ENCODE measurements around the gene ANAPC16.
"Not testable (repeated sequence)": the region's sequence is repeated elsewhere in the genome, so short reads cannot be mapped to it uniquely, and the experiment has no call there.

Gene ANAPC16

DNA sequence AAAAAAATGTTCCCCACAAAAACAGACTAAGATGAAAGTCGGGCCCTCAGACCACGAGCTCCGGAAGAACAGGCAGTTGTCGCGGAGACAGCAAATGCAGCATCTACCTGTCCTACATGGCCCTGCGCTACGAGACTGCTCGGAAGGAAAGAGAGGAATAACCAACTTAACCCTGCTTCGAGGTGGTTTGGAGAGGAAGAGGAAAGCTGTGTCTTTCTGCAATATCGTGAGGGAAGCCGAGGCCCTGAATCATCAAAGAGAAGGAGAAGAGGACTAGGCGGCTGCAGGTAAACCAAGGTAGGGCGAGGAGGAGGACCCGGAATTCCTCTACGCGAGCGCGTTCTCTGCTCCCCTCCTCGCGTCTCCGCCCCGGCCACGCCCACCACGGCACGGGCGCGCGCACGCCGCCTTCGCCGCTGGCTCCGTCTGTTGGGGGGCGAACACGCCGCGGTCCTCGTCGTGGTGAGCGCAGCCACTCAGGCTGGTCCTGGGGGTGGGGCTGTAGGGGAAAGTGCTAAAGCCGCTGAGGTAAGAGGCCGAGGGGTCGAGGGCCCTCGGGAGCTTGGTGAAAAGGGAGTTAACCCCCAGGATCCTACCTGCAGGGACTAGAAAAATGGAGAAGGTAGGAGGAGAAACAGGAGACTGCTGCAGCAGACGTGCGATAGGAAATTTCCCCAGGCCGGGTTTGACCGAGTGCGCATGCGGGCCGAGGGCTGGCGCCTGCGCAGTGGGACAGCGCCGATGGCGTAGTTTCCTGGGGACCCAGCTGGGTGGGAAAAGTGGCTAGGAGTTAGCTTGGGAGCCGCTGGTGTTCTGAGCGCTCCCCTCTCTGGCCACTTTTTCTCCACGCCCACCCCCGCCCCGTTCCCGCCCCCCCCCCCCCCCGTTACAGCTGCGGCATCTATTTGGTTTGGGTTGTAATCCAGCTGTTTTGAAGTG lies at the start of gene ANAPC16, which contains the start of gene ASCC1:
ANAPC16 (plus strand) TSS at position 402 of the 939 bp plus-strand sequence. CDS start 7,903 bp downstream, outside the sequence.
ASCC1 (minus strand) TSS at position 666 of the 939 bp plus-strand sequence. CDS start 2,978 bp downstream, outside the sequence.
- DNase-seq = peak; percentile 90 to 99 (median 96)

DNA sequence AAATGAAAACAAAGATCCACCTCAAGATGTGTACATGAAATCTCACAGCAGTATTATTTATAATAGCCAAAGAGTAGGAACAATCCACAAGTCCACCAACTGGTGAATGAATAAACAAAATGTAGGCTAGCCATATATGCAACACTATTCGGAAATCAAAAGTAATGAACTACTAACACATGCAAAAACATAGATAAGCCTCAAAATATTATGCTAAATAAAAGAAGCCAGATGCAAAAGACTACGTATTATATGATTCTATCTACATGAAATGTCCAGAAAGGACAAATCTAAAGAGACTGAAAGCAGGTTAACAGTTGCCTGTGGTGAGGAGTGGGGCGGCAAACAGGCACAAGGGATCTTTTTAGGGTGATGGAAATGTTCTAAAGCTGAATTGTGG lies 48.7 kb upstream of the ANAPC16 start:
- no peak for DNase-seq

DNA sequence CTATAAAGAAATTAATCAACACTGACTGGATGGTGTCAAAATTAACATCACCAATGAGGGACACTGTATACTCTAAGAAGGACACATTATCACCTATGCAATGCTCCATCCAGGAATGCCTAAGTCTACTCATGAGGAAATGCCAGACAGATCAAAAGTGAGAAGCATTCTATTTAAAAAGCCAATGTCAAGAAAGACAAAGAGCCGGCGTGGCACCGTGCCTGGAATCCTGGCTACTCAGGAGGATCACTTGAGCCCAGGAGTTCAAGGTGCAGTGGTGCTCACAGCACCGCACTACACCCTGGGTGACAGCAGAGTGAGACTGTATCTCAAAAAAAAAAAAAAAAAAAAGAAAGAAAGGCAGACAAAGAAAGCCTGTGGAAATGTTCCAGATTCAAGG lies 45.5 kb upstream of the ANAPC16 start:
- no peak for DNase-seq

DNA sequence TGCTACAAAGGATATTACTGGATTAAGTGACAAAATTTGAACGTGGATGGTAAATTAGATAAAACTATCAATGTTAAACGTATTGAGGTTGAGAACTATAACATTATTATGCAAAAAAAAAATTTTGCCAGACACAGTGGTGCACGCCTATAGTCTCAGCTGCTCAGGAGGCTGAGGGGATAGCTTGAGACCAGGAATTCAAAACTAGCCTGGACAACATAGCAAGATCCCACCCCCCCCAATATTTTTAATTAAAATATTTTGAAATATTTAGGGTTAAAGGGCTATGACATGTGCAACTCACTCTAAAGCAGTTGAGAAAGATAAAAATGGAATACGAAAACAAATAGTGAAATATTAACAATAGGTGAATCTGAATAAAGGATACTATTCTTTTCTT lies 45.1 kb upstream of the ANAPC16 start:
- DNase-seq = no peak

DNA sequence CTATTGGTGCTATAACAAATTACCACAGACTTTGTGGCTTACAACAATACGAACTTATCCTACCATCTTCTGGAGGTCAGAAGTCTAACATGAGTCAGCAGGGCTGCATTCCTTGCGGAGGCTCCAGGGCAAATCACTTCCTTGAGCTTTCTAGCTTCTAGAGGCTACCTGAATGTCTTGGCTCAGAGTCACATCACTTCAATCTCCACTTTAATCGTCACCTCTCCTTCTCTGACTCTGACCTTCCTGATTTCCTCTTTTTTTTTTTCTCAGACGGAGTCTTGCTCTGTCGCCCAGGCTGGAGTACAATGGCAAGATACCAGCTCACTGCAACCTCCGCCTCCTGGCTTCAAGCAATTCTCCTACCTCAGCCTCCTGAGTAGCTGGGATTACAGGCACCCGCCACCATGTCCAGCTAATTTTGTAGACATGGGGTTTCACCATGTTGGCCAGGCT lies 44.6 kb upstream of the ANAPC16 start:
- no peak for DNase-seq

DNA sequence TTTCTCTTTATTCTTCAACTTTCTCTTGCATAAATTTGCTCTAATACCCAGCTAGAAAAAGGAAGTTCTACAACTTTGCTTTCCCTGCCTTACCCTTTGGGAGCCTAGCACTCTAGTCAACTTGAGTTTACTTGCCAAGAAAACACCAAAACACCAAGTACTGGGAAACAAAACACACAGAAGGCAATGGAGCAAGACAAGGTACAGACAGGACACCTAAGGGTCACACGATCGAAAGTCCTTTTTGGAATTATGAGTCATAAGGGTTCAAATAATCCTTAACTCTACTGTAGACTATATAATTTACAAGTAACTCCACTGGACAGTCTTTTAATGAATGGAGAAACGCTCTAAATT lies 42.6 kb upstream of the ANAPC16 start:
- DNase-seq = no peak

DNA sequence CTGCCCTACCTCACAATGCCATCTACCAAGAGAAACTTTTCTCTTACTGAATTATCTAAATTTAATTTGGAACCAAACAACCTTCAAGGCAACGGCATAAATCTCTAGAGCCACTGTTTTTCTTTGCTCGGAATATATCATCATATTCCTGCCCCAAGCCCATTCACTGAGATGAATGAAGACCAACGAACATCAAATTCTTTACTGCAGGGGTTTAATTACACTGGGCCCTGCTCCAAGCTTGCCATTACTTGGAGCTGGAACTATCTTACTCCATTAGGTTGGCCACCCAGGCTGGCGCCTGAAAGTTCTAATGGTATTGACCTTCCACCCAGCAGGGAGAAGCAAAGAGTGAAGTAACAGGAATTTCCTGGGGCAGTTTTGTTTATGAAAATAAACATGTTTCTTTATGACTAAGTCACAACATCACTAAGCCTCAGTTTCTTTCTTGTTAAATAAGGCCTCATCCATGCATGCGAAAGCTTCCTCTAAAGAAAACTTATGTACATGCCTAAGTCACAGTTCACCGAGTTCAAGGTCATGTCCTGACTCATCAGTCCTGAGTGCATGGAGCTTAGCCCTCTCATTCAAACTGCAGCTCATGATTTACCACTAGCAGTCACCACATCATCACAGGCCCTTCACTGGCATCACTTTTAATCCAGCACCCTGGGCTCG lies 42.1 kb upstream of the ANAPC16 start:
- DNase-seq = no peak

DNA sequence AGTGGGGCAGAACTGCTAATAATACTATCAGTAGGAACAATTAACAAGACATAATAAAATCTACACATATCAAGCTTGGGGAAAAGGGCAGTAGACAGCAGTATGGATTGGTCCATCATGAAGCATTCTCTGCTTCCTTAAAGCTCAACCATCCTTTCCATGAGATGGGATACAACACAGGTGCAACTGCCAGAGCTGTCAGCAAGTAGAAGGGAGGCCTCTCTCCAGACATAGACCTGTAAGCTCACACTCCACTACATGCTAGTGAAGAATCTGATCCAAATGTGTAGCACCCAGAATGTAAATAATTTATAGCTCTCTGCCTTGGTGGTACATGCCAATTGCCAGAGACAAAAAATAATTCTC lies 41.5 kb upstream of the ANAPC16 start:
- no peak for DNase-seq

DNA sequence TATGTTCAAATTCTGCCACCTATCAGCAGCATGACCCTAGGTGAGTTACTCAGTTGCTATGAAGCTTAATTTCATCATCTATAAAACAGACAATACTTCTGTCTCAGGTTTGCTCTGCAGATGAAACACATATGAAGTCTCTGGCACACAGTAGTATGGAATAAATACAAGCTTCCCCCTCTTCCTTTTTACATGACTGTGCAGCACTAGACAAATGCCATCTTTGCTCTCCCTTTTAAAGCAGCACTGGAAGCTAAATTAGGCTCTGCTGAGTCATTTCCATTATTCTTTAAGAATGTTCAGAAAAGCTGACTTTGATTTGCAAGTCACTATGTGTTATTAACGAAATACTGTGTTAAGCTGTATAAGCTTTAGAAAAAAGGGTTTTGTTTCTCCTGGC lies 40.7 kb upstream of the ANAPC16 start:
- no peak for DNase-seq

DNA sequence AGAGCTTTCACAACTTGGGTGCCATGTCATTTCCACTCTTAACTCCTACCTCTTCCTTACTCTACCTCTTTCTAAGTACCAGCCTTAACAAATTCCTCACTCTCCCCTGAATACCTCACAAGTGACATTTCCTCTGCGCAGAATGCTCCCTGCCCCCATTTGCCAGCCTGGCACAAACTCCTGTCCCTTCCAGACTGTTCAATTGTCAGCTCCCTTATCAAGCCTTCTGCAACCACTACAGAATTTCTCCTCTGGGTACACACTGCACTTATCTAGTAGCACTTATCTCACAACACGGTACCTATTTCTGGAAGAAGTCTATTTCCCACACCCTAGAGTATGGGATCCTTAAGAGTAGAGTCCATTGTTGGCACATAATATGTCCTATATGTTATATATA lies 39.1 kb upstream of the ANAPC16 start:
- no peak for DNase-seq

DNA sequence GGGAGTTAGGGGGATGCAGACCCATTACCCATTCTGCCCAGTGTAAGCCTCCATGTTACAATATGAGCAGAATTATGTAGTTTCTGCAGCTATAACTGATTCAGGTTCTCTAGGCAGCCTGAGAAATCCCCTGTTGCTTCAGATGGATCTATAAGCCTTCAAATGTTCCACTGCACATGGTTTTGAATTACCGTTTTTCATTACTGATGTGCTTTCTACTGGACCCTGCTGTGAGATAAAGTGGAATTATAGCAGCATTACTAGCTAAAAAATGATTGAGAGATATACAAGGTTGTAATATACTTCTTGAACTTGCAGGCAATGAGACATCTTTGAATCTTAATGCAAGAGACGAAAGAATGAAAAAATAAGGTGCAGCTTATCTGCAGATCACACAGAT lies 38.4 kb upstream of the ANAPC16 start:
- DNase-seq = no peak

DNA sequence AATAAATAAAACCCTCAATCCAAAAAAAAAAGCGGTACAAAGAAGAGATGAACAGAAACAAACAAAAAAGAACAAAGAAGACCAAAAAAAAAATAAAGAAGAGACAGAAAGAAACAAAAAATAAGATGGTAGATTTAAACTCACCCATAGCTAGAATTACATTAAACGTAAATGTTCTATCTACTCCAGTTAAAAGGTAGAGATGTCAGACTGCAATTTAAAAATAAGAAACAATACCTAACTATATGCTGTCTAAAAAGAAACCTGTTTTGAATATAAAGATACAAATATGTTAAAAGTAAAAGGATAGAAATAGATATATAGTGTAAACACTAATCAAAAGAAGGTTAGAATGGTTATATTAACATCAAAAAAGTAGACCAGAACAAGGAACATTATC lies 31.7 kb upstream of the ANAPC16 start:
- DNase-seq = no peak

DNA sequence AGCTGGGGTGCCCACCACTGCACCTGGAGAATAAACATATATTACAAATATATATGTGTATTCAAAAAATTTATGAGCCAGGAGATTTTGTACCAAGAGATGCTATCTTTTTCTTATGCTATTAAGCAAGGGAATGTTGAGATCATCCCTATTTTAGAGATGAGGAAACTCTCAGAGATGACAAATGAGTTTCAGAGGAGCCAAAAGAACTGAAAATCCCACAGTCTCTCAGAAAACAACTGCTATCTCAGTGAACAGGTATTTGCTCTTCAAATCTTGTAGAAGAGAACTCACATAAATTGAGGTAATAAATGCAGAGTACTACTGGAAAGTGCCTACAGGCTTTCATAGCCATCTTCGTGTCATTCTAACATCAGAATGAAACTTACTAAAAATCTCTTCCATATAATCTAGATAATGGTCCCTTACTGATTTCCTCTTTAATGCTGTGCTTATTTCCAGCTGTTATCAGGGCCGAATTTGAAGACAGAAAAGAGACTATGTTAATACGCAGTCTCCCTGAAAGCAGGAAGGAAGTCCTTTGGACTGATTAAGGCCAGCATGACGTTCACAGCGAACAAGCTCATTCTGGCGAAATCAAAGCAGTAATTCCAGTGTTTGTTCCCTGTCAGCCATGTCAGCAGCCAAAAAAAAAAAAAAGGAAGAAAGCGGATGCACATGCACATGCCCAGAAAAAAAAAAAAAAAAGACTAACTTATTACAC lies 29.4 kb upstream of the ANAPC16 start:
- no peak for DNase-seq

DNA sequence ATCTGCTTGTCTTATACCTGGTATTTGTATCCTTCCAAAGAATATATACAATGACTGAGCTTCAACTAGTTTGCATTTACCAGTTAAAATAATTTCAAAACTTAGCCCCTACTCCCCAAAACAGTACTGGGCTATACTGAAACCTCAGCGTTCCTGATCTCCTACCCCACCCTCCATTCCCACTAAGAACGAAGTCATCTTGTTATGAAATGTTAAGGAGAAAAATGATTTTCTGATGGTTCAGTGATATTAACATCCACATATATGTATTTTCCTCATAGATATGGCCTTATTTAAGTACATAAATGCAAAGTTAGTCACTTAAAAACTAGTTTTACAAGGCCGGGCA lies 28.9 kb upstream of the ANAPC16 start:
- DNase-seq = no peak

DNA sequence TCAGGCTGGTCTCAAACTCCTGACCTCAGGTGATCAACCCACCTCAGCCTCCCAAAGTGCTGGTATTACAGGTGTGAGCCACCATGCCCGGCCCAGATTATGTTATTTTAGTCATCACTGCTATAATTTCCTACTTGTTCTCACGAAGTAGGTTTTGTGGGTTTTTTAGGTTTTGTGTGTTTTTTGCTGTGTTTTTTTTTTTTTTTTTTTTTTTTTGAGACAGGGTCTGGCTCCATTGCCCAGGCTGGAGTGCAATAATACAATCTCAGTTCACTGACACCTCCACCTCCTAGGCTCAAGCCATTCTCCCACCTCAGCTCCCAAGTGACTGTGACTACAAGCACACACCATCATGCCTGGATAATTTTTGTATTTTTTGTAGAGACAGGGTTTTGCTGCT lies 20.9 kb upstream of the ANAPC16 start:
- no peak for DNase-seq

DNA sequence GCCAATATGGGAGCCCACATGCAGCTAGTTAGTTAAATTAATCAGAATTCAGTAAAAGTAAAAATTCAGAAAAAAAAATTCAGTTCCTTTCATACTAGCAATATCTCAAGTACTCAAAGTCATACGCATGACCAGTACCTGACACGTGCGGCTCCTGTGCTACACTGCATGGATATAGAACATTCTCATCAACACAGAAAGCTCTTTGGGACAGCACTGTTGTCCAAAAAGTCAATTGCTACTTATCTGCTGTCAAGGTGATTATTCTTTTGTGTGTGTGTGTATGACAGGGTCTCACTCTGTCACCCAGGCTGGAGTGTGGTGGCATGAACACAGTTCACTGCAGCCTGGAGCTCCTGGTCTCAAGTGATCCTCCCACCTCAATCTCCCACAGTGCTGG lies 14.9 kb upstream of the ANAPC16 start:
- DNase-seq = no peak

DNA sequence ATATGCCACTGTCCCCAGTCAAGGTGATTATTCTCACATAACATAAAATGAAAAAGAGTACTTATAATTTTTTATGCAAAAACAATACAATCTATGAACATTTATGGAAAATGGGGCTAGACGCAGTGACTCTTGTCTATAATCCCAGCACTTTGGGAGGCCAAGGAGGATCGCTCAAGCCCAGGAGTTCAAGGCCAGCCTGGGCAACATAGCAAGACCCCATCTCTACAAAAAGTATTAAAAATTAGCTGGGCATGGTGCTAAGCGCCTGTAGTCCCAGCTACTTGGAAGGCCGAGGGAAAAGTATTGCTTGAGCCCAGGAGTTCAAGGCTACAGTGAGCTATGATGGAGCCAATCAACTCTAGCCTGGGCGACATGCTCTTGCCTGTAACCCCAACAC lies 14.5 kb upstream of the ANAPC16 start:
- DNase-seq = no peak

DNA sequence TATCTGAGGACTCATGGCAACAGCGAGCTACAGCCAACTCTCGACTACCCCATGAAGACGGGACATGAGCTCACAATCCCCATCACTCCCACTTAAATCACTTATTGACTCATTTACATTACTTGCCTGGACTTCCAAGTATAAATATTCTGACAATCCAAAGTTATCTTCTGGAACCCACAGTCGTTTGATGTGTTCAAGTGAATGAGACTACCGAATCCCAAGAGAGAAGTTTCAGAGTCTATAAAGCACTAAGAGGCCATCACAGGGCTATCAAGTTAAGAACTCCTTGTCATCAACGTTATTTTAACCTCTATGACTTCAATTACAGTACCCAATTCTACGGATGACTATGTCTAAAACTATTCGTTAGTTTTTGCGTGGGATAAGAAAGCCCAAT lies 11.5 kb upstream of the ANAPC16 start:
- no peak for DNase-seq

DNA sequence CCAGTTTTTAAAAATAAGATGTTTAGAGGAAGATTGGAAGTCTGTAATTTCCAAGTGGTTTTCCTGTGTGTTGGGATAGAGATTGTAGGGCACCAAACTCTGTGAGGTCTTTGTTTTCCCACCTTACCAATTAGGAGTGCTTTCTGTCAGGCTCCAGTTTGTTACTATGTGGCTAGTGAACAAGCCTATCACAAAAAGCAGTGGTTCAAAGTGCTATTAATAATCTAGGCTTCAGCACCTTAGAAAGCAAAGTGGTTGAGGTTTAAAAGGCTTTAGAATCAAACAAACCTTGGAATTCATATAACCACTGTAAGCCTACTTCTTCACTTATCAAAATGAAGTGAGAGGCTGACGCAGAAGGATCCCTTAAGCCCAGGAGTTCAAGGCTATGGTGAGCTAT lies 11.1 kb upstream of the ANAPC16 start:
- no peak for DNase-seq

DNA sequence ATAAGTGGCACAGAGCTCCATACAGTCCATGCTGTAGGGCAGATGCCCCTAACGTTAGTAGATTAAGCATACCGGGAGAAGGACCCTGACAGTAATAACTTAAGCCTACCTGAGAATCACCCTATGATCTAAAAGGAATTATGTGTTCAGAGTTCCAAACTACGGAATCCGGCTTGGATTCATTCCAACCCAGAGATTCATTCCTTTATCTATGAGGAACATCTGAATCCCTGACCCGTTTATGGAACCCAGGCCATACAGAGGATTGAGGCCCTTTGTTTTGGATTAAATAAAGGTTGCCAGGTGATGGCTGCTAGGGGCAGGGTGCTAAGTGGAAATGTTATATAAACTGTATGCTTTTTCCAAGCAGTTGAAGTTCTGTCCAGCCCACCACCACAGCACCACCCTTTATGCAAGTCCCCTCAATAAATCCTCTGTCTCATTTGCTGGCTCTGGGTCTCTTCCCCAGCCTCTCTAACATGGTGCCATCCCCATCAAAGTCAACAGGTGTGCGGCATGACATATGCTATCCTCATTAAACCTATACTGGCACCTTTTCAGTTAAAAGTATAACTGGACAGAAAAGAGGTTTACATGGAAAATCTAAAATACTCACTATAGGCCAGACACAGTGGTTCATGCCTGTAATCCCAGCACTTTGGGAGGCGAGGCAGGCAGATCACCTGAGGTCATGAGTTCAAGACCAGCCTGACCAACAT lies 9.1 kb upstream of the ANAPC16 start:
- no peak for DNase-seq

DNA sequence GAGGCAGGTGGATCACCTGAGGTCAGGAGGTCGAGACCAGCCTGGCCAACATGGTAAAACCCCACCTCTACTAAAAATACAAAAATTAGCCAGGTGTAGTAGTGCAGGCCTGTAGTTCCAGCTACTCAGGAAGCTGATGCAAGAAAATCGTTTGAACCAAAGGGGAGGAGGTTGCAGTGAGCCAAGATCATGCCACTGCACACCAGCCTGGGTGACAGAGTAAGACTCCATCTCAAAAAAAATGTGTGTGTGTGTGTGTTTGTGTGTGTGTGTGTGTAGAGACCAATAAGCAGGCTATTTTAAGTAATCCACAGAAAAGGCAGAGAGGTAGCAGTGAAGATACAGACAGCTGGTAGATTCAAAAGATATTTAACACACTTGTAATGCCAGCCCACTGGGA lies 7.3 kb upstream of the ANAPC16 start:
- not testable (repeated sequence) for DNase-seq

DNA sequence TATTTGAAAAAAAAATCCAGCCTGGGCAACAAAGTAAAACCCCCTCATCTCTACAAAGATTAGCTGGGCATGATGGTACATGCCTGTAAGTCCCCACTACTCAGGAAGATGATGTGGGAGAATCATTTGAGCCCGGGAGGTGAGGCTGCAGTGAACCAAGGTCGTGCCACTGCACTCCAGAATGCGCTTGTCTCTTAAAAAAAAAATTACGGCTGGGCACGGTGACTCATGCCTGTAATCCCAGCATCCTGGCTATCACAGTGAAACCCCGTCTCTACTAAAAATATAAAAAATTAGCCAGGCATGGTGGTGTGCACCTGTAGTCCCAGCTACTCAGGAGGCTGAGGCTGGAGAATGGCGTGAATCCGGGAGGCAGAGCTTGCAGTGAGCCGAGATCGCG lies 4.4 kb upstream of the ANAPC16 start:
- not testable (repeated sequence) for DNase-seq

DNA sequence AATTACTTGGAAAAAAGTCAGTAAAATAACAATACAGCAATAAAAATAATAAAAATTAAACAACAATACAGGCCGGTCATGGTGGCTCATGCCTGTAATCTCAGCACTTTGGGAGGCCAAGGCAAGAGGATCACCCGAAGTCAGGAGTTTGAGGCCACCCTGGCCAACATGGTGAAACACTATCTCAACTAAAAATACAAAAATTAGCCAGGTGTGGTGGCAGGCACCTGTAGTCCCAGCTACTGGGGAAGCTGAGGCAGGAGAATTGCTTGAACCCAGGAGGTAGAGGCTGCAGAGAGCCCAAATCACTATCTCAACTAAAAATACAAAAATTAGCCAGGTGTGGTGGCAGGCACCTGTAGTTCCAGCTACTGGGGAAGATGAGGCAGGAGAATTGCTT lies 4.0 kb upstream of the ANAPC16 start:
- not testable (repeated sequence) for DNase-seq

All from C1 segment of cervical spinal cord (tissue), 14 donors.